HCT116 (cell line): ENCODE measurements around the gene RHBDD1. TPM values are rescaled to one million over a fixed set of nuclear protein-coding genes. Genes with fewer than 3 reads are reported as not detected.

ENCODE experiments used
- ATAC-seq: fragments of 200-7000 bp; cut with Tn5 transposase; 2 replicates; pipeline ENCODE4 v1.9.1; 2020; ENCODE audit warnings: mild to moderate bottlenecking, moderate library complexity
- BruUV-seq: library from RNA; stranded (reverse); fragments of 400-500 nt; replicated peaks from 2 replicates; lab custom pipeline; 2021; lab: Mats Ljungman, UMichigan
- CTCF ChIA-PET: fragments of 300-600 bp; sonication (Branson Sonifier 250); formaldehyde crosslinking; loops from one replicate; lab custom pipeline; 2021; ENCODE audit warnings: antibody characterized with exemption; lab: Charles Lee
- POLR2A ChIA-PET: fragments of 300-600, 350-600 bp; sonication (Branson Sonifier 250); formaldehyde crosslinking; loops from one replicate; lab custom pipeline; 2021; ENCODE audit warnings: antibody characterized with exemption; lab: Charles Lee
- RAD21 ChIA-PET, 2 experiments: fragments of 300-600 bp; sonication (Branson Sonifier 250); formaldehyde crosslinking; loops; one replicate each; lab custom pipeline; 2023; ENCODE audit warnings: low total read pairs in 2 of 2; ENCODE audit not compliant: uncharacterized antibody in 2 of 2, unreplicated experiment in 2 of 2, low non-redundant PET in 1 of 2; lab: Charles Lee
- DNase-seq: peaks from one replicate; pipeline ENCODE4 v3.0.0-alpha.2; 2010; ENCODE audit warnings: low read depth, low spot score
- H2AFZ ChIP-seq: fragments of 200-600 bp; shearing (Covaris generic), sonication (generic); 2 replicates; pipeline ENCODE4 v1.6.1; 2017; ENCODE audit warnings: low read depth, mixed run types, mixed read lengths, antibody characterized with exemption, low read length; ENCODE audit not compliant: poor library complexity, severe bottlenecking
- H3K27ac ChIP-seq: 2 replicates; pipeline ENCODE4 v1.5.1; 2012; ENCODE audit warnings: low read depth, low read length
- H3K27me3 ChIP-seq: fragments of 200-600 bp; sonication (generic); 2 replicates; pipeline ENCODE4 v1.6.1; 2016; ENCODE audit warnings: mixed run types, low read length, mixed read lengths; ENCODE audit not compliant: insufficient read depth
- H3K36me3 ChIP-seq, 2 experiments: fragments of 200-500 bp in 1 of 2; fragments of 200-600 bp in 1 of 2; sonication (Bioruptor generic) in 1 of 2; sonication (generic) in 1 of 2; 2 replicates each; pipeline versions ENCODE4 v1.5.1 to v1.6.1; 2014 to 2016; ENCODE audit warnings: low read length in 2 of 2, inconsistent platforms in 1 of 2, mixed read lengths in 1 of 2, mixed run types in 1 of 2; ENCODE audit not compliant: insufficient read depth in 2 of 2, control insufficient read depth in 1 of 2
- H3K4me1 ChIP-seq, 2 experiments: fragments of 200-600 bp in 1 of 2; sonication (generic) in 1 of 2; 2 replicates each; pipeline versions ENCODE4 v1.5.1 to v1.6.1; 2012 to 2017; ENCODE audit warnings: low read length in 2 of 2, inconsistent platforms in 1 of 2, mild to moderate bottlenecking in 1 of 2, mixed read lengths in 1 of 2, mixed run types in 1 of 2, moderate library complexity in 1 of 2; ENCODE audit not compliant: insufficient read depth in 2 of 2, control insufficient read depth in 1 of 2
- H3K4me2 ChIP-seq: fragments of 200-600 bp; sonication (generic); 2 replicates; pipeline ENCODE4 v1.6.1; 2017; ENCODE audit warnings: mixed run types, low read length, mixed read lengths
- H3K4me3 ChIP-seq, 2 experiments: fragments of 200-600 bp in 1 of 2; sonication (generic) in 1 of 2; replicated peaks in 1 of 2; 2 replicates each; pipeline ENCODE4 v1.5.1; 2011 to 2016; ENCODE audit warnings: low read length in 2 of 2, control low read depth in 1 of 2, low read depth in 1 of 2, mild to moderate bottlenecking in 1 of 2, mixed read lengths in 1 of 2, mixed run types in 1 of 2
- H3K79me2 ChIP-seq: fragments of 200-600 bp; sonication (generic); 2 replicates; pipeline ENCODE4 v1.6.1; 2017; ENCODE audit warnings: mild to moderate bottlenecking, mixed run types, low read length, moderate library complexity, mixed read lengths; ENCODE audit not compliant: insufficient read depth
- H3K9ac ChIP-seq: fragments of 200-600 bp; sonication (generic); 2 replicates; pipeline ENCODE4 v1.6.1; 2016; ENCODE audit warnings: low read length, mixed read lengths
- H3K9me2 ChIP-seq: fragments of 200-600 bp; sonication (generic), shearing (Covaris generic); 2 replicates; pipeline ENCODE4 v1.6.1; 2017; ENCODE audit warnings: mixed run types, mild to moderate bottlenecking, moderate library complexity; ENCODE audit not compliant: insufficient read depth
- H3K9me3 ChIP-seq, 2 experiments: fragments of 200-500 bp in 1 of 2; fragments of 200-600 bp in 1 of 2; sonication (Bioruptor generic) in 1 of 2; sonication (generic) in 1 of 2; 2 replicates each; pipeline ENCODE4 v1.6.1; 2014 to 2017; ENCODE audit warnings: low read length in 2 of 2, mixed read lengths in 2 of 2, inconsistent platforms in 1 of 2, low read depth in 1 of 2, mild to moderate bottlenecking in 1 of 2, mixed run types in 1 of 2, moderate library complexity in 1 of 2; ENCODE audit not compliant: control insufficient read depth in 1 of 2, insufficient read depth in 1 of 2
- H4K20me1 ChIP-seq: fragments of 200-600 bp; sonication (generic), shearing (Covaris generic); 2 replicates; pipeline ENCODE4 v1.6.1; 2017; ENCODE audit warnings: mixed run types, mild to moderate bottlenecking, moderate library complexity; ENCODE audit not compliant: insufficient read depth
- ATF3 ChIP-seq: IDR thresholded peaks from 2 replicates; pipeline ENCODE4 v1.6.1; 2012
- CBX3 ChIP-seq: IDR thresholded peaks from 2 replicates; pipeline ENCODE4 v1.6.1; 2012; ENCODE audit warnings: low read depth
- EGR1 ChIP-seq: IDR thresholded peaks from 2 replicates; pipeline ENCODE4 v1.6.1; 2012; ENCODE audit warnings: low read depth
- MAX ChIP-seq: IDR thresholded peaks from 2 replicates; pipeline ENCODE4 v1.6.1; 2012
- POLR2AphosphoS5 ChIP-seq: IDR thresholded peaks from 2 replicates; pipeline ENCODE4 v1.6.1; 2011; ENCODE audit warnings: mild to moderate bottlenecking, low read depth, low read length, moderate library complexity
- RAD21 ChIP-seq: IDR thresholded peaks from 2 replicates; pipeline ENCODE4 v1.6.1; 2012; ENCODE audit warnings: low read depth, mild to moderate bottlenecking
- SRF ChIP-seq: IDR thresholded peaks from 2 replicates; pipeline ENCODE4 v1.6.1; 2012; ENCODE audit warnings: low read depth
- intact Hi-C: fragments of 100-400 bp; cut with micrococcal nuclease; formaldehyde crosslinking; loops from 2 replicates; pipeline ENCODE4 v1.10.0; 2022
- total RNA-seq: library from RNA; stranded (reverse); gene quantifications from one replicate; pipeline ENCODE4 v1.2.1, GENCODE V29; 2021; ENCODE audit not compliant: unreplicated experiment
- TF ChIP-seq, protein P1 (sequence below), 3 experiments: fragments of 200-600 bp in 1 of 3; sonication (generic) in 1 of 3; IDR thresholded peaks in 2 of 3; conservative IDR thresholded peaks in 1 of 3; 2 replicates each; pipeline ENCODE4 v1.5.1; 2012 to 2017; ENCODE audit warnings: low read depth in 2 of 3, low read length in 2 of 3, antibody characterized with exemption in 1 of 3, borderline replicate concordance in 1 of 3, control low read depth in 1 of 3, mild to moderate bottlenecking in 1 of 3, mixed read lengths in 1 of 3, mixed run types in 1 of 3, moderate library complexity in 1 of 3; ENCODE audit not compliant: insufficient read depth in 1 of 3

Gene RHBDD1
- total RNA-seq, 1 experiment from 2014 or later, result 73.8 TPM

GRCh38 chr2:226798422-226799210, 37.2 kb upstream of the RHBDD1 start:
- no peaks in the 10 kb centered on the region for H3K27me3 ChIP-seq
- H3K9me3 ChIP-seq, result peaks cover 0 to 22% of the 10 kb centered on the region in 2 experiments; a peak in 1 of 4 replicates
- ChIA-PET RAD21 (interaction anchor here in 1 of 2 experiments (2.1 kb wide), 1 partner anchor 145 kb away, joined by 8 read pairs; no protein-coding TSS in a partner anchor), CTCF (interaction anchor here (1.0 to 1.8 kb wide), 2 partner anchors 37 to 43 kb away, joined by 3 to 4 read pairs; no protein-coding TSS in a partner anchor), POLR2A (interaction anchor here (0.8 kb wide), 1 partner anchor 117 kb away, joined by 3 read pairs; no protein-coding TSS in a partner anchor)
- TF ChIP-seq SRF, result no peak
- 0 out of 2 replicates have a peak, but pooled peaks have one; percentile 9 for TF ChIP-seq POLR2AphosphoS5
- ATAC-seq (no peak), DNase-seq (no peak)
- intact Hi-C loops, result no loop called here
- H3K9me2 ChIP-seq, result no peaks in the 10 kb centered on the region
- H3K36me3 ChIP-seq, result peaks cover 0 to 51% of the 10 kb centered on the region in 2 experiments; a peak in 1 of 4 replicates
- H4K20me1 ChIP-seq, result no peaks in the 10 kb centered on the region
- H2AFZ ChIP-seq, result no peak overlapping the region
- H3K79me2 ChIP-seq, result peaks cover 67% of the 10 kb centered on the region
- peaks cover 26 to 89% of the 10 kb centered on the region in 2 experiments; a peak in 3 of 4 replicates for H3K4me1 ChIP-seq
- BruUV-seq, result no TSS peak
- H3K27ac ChIP-seq, result peak overlapping the region; percentile 88
- peak overlapping the region; percentile 95 for H3K4me2 ChIP-seq
- peak overlapping the region; percentile 87 for H3K9ac ChIP-seq
- peak overlapping the region; percentile 55 to 71 for H3K4me3 ChIP-seq

- CTCF ChIA-PET, result interaction anchor here (0.6 to 3.5 kb wide), 8 partner anchors 38 to 1281 kb away, joined by 3 to 12 read pairs (median 4); no protein-coding TSS in a partner anchor
- no peak within 1 kb of the TSS for H2AFZ ChIP-seq
- DNase-seq (peak; percentile 32), ATAC-seq (peak; percentile 71)
- H3K9me3 ChIP-seq, result peaks cover 0 to 22% of the 10 kb centered on the region in 2 experiments; a peak in 1 of 4 replicates
- TSS peak; percentile 28 for BruUV-seq
- POLR2A ChIA-PET, result interaction anchor here (0.8 to 2.1 kb wide), 4 partner anchors 118 to 188 kb away, joined by 3 to 10 read pairs (median 6); no protein-coding TSS in a partner anchor
- peak within 1 kb of the TSS; percentile 95 for H3K4me2 ChIP-seq
- peaks cover 0 to 43% of the 10 kb centered on the region in 2 experiments; a peak in 1 of 4 replicates for H3K36me3 ChIP-seq
- H3K27me3 ChIP-seq, result no peaks in the 10 kb centered on the region
- H3K4me1 ChIP-seq, result peaks cover 31 to 89% of the 10 kb centered on the region in 2 experiments; a peak in 3 of 4 replicates
- H3K4me3 ChIP-seq, result peak within 1 kb of the TSS; percentile 55 to 71
- peak within 1 kb of the TSS; percentile 88 for H3K27ac ChIP-seq
- H3K9me2 ChIP-seq, result no peaks in the 10 kb centered on the region
- peak within 1 kb of the TSS; percentile 87 for H3K9ac ChIP-seq
- H3K79me2 ChIP-seq, result peaks cover 60% of the 10 kb centered on the region
- TF ChIP-seq CBX3 (no peak), ATF3 (no peak), EGR1 (no peak), POLR2AphosphoS5 (0 out of 2 replicates have a peak, but pooled peaks have one; percentile 9), MAX (no peak), RAD21 (no peak)
- TF ChIP-seq, protein P1, sequence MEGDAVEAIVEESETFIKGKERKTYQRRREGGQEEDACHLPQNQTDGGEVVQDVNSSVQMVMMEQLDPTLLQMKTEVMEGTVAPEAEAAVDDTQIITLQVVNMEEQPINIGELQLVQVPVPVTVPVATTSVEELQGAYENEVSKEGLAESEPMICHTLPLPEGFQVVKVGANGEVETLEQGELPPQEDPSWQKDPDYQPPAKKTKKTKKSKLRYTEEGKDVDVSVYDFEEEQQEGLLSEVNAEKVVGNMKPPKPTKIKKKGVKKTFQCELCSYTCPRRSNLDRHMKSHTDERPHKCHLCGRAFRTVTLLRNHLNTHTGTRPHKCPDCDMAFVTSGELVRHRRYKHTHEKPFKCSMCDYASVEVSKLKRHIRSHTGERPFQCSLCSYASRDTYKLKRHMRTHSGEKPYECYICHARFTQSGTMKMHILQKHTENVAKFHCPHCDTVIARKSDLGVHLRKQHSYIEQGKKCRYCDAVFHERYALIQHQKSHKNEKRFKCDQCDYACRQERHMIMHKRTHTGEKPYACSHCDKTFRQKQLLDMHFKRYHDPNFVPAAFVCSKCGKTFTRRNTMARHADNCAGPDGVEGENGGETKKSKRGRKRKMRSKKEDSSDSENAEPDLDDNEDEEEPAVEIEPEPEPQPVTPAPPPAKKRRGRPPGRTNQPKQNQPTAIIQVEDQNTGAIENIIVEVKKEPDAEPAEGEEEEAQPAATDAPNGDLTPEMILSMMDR (IDR thresholded peaks at IDR 0.05 in 2 of 3, conservative IDR thresholded peaks at IDR 0.05 in 1 of 3; ENCODE audit: borderline replicate concordance in 1 of 3, insufficient read depth in 1 of 3, low read depth in 2 of 3, low read length in 2 of 3), result peak in 1 of 3 experiments; percentile 26; a peak in 3 of 6 replicates
- H4K20me1 ChIP-seq, result no peaks in the 10 kb centered on the region
- RAD21 ChIA-PET, result interaction anchor here (1.1 to 2.1 kb wide), 3 partner anchors 146 to 1130 kb away, joined by 3 to 8 read pairs (median 3); no protein-coding TSS in a partner anchor
- intact Hi-C loops, result no loop called here
These were observed 36.5 kb upstream of the RHBDD1 start, which contains the start of gene IRS1 for GRCh38 chr2:226799211-226799975. Gene IRS1, minus strand, starts transcription at chr2:226799820. Its CDS starts 1,082 bp downstream, at chr2:226798738.
